ENCODE data around the gene APOA5.
A peak's percentile ranks its signal among the peaks of the same experiment; 100 is the strongest.

The APOA5 gene

DNA sequence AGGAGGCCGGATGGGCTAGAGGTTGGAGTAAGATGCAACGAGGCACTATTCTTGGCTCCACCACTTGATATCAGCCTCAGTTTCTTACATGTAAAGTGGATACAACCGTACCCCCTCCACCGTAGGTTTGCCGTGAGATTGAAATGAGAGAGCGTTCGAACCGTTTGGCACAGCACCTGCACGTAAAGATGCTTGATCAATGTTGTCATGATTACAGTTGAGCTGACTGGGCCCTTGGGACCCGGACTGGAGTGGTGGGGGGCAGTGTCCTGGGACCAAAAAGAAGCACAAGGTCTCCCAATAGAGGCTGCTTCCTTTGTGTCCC, 41.8 kb upstream of the APOA5 start:
- Histone ChIP-seq H3K36me3 (ENCODE audit: control insufficient read depth, insufficient read depth, low read length) (no peaks in the 10 kb centered on the region), H3K9ac (ENCODE audit: low read length) (no peak overlapping the region), H3K4me3 (ENCODE audit: low read length) (no peak overlapping the region), H3K27me3 (ENCODE audit: control insufficient read depth, insufficient read depth, low read length) (no peaks in the 10 kb centered on the region), H3K9me3 (ENCODE audit: control insufficient read depth, low read length) (no peaks in the 10 kb centered on the region), H3K4me1 (ENCODE audit: control insufficient read depth, insufficient read depth, low read length) (peaks cover 44% of the 10 kb centered on the region)

DNA sequence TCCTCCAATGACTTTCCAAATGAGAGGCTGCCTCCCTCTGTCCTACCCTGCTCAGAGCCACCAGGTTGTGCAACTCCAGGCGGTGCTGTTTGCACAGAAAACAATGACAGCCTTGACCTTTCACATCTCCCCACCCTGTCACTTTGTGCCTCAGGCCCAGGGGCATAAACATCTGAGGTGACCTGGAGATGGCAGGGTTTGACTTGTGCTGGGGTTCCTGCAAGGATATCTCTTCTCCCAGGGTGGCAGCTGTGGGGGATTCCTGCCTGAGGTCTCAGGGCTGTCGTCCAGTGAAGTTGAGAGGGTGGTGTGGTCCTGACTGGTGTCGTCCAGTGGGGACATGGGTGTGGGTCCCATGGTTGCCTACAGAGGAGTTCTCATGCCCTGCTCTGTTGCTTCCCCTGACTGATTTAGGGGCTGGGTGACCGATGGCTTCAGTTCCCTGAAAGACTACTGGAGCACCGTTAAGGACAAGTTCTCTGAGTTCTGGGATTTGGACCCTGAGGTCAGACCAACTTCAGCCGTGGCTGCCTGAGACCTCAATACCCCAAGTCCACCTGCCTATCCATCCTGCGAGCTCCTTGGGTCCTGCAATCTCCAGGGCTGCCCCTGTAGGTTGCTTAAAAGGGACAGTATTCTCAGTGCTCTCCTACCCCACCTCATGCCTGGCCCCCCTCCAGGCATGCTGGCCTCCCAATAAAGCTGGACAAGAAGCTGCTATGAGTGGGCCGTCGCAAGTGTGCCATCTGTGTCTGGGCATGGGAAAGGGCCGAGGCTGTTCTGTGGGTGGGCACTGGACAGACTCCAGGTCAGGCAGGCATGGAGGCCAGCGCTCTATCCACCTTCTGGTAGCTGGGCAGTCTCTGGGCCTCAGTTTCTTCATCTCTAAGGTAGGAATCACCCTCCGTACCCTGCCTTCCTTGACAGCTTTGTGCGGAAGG, 40.9 kb upstream of the APOA5 start:
- H3K27me3 ChIP-seq (ENCODE audit: control insufficient read depth, insufficient read depth, low read length): no peaks in the 10 kb centered on the region
- no peaks in the 10 kb centered on the region for H3K9me3 ChIP-seq (ENCODE audit: control insufficient read depth, low read length)
- no peak overlapping the region for H3K4me3 ChIP-seq (ENCODE audit: low read length)
- no peaks in the 10 kb centered on the region for H3K36me3 ChIP-seq (ENCODE audit: control insufficient read depth, insufficient read depth, low read length)
- H3K9ac ChIP-seq (ENCODE audit: low read length): peak overlapping the region; percentile 12
- H3K4me1 ChIP-seq (ENCODE audit: control insufficient read depth, insufficient read depth, low read length): peaks cover 44% of the 10 kb centered on the region

DNA sequence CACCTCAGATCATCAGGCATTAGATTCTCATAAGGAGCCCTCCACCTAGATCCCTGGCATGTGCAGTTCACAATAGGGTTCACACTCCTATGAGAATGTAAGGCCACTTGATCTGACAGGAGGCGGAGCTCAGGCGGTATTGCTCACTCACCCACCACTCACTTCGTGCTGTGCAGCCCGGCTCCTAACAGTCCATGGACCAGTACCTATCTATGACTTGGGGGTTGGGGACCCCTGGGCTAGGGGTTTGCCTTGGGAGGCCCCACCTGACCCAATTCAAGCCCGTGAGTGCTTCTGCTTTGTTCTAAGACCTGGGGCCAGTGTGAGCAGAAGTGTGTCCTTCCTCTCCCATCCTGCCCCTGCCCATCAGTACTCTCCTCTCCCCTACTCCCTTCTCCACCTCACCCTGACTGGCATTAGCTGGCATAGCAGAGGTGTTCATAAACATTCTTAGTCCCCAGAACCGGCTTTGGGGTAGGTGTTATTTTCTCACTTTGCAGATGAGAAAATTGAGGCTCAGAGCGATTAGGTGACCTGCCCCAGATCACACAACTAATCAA, 40.2 kb upstream of the APOA5 start:
- H3K36me3 ChIP-seq (ENCODE audit: control insufficient read depth, insufficient read depth, low read length): no peaks in the 10 kb centered on the region

DNA sequence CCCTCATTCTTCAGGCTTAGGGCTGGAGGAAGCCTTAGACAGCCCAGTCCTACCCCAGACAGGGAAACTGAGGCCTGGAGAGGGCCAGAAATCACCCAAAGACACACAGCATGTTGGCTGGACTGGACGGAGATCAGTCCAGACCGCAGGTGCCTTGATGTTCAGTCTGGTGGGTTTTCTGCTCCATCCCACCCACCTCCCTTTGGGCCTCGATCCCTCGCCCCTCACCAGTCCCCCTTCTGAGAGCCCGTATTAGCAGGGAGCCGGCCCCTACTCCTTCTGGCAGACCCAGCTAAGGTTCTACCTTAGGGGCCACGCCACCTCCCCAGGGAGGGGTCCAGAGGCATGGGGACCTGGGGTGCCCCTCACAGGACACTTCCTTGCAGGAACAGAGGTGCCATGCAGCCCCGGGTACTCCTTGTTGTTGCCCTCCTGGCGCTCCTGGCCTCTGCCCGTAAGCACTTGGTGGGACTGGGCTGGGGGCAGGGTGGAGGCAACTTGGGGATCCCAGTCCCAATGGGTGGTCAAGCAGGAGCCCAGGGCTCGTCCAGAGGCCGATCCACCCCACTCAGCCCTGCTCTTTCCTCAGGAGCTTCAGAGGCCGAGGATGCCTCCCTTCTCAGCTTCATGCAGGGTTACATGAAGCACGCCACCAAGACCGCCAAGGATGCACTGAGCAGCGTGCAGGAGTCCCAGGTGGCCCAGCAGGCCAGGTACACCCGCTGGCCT, 38.7 kb upstream of the APOA5 start:
- no peaks in the 10 kb centered on the region for H3K27me3 ChIP-seq (ENCODE audit: control insufficient read depth, insufficient read depth, low read length)
- peaks cover 31% of the 10 kb centered on the region for H3K4me1 ChIP-seq (ENCODE audit: control insufficient read depth, insufficient read depth, low read length)
- no peaks in the 10 kb centered on the region for H3K36me3 ChIP-seq (ENCODE audit: control insufficient read depth, insufficient read depth, low read length)
- H3K4me3 ChIP-seq (ENCODE audit: low read length): no peak overlapping the region
- H3K9me3 ChIP-seq (ENCODE audit: control insufficient read depth, low read length): no peaks in the 10 kb centered on the region
- no peak overlapping the region for H3K9ac ChIP-seq (ENCODE audit: low read length)

More for the DNA sequence above, 40.2 kb upstream of the APOA5 start:
- peak overlapping the region; percentile 12 for H3K9ac ChIP-seq (ENCODE audit: low read length)
- no peaks in the 10 kb centered on the region for H3K9me3 ChIP-seq (ENCODE audit: control insufficient read depth, low read length)
- peaks cover 44% of the 10 kb centered on the region for H3K4me1 ChIP-seq (ENCODE audit: control insufficient read depth, insufficient read depth, low read length)
- no peaks in the 10 kb centered on the region for H3K27me3 ChIP-seq (ENCODE audit: control insufficient read depth, insufficient read depth, low read length)
- no peak overlapping the region for H3K4me3 ChIP-seq (ENCODE audit: low read length)

DNA sequence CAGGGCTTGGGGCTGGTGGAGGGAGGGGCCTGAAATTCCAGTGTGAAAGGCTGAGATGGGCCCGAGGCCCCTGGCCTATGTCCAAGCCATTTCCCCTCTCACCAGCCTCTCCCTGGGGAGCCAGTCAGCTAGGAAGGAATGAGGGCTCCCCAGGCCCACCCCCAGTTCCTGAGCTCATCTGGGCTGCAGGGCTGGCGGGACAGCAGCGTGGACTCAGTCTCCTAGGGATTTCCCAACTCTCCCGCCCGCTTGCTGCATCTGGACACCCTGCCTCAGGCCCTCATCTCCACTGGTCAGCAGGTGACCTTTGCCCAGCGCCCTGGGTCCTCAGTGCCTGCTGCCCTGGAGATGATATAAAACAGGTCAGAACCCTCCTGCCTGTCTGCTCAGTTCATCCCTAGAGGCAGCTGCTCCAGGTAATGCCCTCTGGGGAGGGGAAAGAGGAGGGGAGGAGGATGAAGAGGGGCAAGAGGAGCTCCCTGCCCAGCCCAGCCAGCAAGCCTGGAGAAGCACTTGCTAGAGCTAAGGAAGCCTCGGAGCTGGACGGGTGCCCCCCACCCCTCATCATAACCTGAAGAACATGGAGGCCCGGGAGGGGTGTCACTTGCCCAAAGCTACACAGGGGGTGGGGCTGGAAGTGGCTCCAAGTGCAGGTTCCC, 38.0 kb upstream of the APOA5 start, which contains the start of gene APOC3:
APOC3 (plus strand) TSS at position 383 of the 659 bp plus-strand sequence. CDS start 676 bp downstream, outside the sequence.
- Histone ChIP-seq H3K9ac (ENCODE audit: low read length) (no peak within 1 kb of the TSS), H3K27me3 (ENCODE audit: control insufficient read depth, insufficient read depth, low read length) (no peaks in the 10 kb centered on the region), H3K4me3 (ENCODE audit: low read length) (no peak within 1 kb of the TSS), H3K4me1 (ENCODE audit: control insufficient read depth, insufficient read depth, low read length) (peaks cover 26% of the 10 kb centered on the region), H3K36me3 (ENCODE audit: control insufficient read depth, insufficient read depth, low read length) (no peaks in the 10 kb centered on the region), H3K9me3 (ENCODE audit: control insufficient read depth, low read length) (no peaks in the 10 kb centered on the region)

DNA sequence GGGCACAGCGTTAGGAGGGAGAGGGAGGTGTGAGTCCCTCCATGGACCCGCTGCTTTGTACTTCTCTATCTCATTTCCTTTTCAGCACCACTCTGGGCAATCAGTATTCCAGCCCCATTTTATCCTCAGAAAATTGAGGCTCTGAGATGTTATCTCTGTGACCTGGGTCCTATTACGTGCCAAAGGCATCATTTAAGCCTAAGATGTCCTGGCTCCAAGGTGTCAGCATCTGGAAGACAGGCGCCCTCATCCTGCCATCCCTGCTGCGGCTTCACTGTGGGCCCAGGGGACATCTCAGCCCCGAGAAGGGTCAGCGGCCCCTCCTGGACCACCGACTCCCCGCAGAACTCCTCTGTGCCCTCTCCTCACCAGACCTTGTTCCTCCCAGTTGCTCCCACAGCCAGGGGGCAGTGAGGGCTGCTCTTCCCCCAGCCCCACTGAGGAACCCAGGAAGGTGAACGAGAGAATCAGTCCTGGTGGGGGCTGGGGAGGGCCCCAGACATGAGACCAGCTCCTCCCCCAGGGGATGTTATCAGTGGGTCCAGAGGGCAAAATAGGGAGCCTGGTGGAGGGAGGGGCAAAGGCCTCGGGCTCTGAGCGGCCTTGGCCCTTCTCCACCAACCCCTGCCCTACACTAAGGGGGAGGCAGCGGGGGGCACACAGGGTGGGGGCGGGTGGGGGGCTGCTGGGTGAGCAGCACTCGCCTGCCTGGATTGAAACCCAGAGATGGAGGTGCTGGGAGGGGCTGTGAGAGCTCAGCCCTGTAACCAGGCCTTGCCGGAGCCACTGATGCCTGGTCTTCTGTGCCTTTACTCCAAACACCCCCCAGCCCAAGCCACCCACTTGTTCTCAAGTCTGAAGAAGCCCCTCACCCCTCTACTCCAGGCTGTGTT, 37.2 kb upstream of the APOA5 start:
- Histone ChIP-seq H3K4me3 (ENCODE audit: low read length) (no peak overlapping the region), H3K4me1 (ENCODE audit: control insufficient read depth, insufficient read depth, low read length) (peaks cover 26% of the 10 kb centered on the region), H3K9ac (ENCODE audit: low read length) (no peak overlapping the region)

DNA sequence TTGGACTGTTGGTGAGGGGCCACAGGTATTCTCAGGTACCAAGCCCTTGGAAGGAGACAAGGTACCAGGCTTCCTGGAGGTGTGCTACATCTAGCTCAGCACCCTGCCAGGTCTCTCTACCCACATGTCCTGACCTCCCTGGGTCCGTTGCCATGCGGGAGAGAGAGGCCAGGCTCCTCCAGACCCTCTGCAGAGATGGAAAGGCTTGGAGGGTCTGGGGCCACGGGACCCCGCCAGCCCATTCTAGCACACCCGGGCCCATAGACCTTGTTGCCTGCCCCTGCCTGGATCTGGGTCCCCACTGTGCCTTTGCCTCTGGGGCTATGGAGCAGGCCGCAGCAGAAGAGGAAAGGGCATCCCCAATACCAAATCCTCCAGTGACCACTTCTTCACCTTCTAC, 35.8 kb upstream of the APOA5 start:
- H3K4me3 ChIP-seq (ENCODE audit: low read length): no peak overlapping the region
- no peaks in the 10 kb centered on the region for H3K36me3 ChIP-seq (ENCODE audit: control insufficient read depth, insufficient read depth, low read length)
- no peak overlapping the region for H3K9ac ChIP-seq (ENCODE audit: low read length)
- peaks cover 20% of the 10 kb centered on the region for H3K4me1 ChIP-seq (ENCODE audit: control insufficient read depth, insufficient read depth, low read length)
- H3K27me3 ChIP-seq (ENCODE audit: control insufficient read depth, insufficient read depth, low read length): no peaks in the 10 kb centered on the region
- H3K9me3 ChIP-seq (ENCODE audit: control insufficient read depth, low read length): no peaks in the 10 kb centered on the region

More for the DNA sequence above, 37.2 kb upstream of the APOA5 start:
- H3K36me3 ChIP-seq (ENCODE audit: control insufficient read depth, insufficient read depth, low read length): no peaks in the 10 kb centered on the region
- no peaks in the 10 kb centered on the region for H3K27me3 ChIP-seq (ENCODE audit: control insufficient read depth, insufficient read depth, low read length)
- no peaks in the 10 kb centered on the region for H3K9me3 ChIP-seq (ENCODE audit: control insufficient read depth, low read length)

DNA sequence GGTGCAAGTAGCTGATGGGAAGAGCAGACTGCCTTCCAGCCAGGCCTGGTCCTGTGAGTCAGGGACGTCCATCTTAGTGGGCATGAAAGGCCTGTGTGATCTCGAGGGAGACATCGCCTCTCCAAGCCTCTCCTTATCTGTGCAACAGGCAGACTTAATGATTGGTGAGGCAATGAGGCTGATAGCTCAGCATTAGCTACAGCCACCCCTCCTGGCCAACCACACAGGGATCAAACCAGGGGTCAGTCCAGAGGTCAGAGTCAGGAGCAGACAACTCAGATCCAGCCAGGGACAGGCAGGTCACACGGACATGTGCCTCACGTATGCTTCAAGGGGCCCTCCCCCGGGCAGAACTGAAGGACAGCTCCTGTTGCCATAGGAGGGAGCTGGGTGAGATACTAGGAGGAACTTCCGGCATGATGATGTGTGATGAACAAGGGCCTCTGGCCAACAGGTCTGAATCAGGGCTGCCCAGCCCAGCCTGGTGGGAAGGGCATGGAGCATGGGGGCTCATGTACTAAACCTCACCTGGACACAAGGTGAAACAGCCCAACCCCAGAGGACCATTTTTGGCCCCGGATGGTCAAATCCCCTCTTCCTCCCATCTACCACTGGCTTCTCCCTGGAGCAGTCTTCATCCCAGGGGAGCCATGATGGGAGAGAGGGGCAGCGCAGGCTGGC, 35.2 kb upstream of the APOA5 start:
- no peaks in the 10 kb centered on the region for H3K27me3 ChIP-seq (ENCODE audit: control insufficient read depth, insufficient read depth, low read length)
- H3K9ac ChIP-seq (ENCODE audit: low read length): no peak overlapping the region
- no peaks in the 10 kb centered on the region for H3K9me3 ChIP-seq (ENCODE audit: control insufficient read depth, low read length)
- H3K4me3 ChIP-seq (ENCODE audit: low read length): no peak overlapping the region
- H3K4me1 ChIP-seq (ENCODE audit: control insufficient read depth, insufficient read depth, low read length): peaks cover 14% of the 10 kb centered on the region
- no peaks in the 10 kb centered on the region for H3K36me3 ChIP-seq (ENCODE audit: control insufficient read depth, insufficient read depth, low read length)

DNA sequence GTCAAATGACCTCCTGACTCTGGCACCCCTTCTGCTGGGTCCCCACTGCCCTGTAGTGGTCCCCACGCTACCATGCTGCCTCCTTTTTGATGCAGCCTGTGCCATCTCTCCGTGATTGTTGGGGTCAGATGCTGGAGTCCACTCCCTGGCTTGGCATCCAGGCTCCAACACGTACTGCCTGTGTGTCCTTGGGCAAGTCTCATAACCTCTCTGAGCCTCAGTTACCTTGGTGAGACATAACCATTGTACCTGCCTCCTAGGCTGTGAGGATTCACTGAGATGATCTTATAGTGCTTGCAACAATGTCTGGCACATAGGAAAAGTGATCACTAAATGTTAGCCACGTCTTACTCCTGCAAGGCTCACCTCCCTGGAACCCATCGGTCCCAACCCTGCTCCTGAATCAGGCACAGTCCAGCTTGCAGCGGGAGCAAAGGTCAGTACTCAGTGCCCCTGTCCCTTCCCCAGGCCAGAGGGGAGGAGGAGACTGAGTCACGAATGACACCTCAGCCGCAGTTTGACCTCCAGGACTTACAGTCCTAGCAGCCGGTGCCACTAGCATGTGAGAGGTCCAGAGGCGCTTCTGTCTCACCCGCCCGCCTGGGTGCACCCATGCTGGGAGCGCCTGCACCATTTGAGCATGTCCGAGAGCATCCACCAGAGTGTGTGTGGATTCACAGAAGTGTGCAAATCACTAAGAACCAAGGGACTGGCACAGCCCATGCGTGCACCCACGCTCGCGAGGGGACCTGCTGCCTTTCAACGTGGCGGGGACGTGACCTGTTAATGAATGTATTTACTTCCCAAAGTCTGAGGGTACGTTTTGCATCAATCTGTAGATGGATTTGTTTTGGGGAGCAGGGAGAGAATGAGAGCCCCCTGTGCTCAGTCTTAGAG, 34.4 kb upstream of the APOA5 start:
- Histone ChIP-seq H3K9ac (ENCODE audit: low read length) (no peak overlapping the region), H3K27me3 (ENCODE audit: control insufficient read depth, insufficient read depth, low read length) (no peaks in the 10 kb centered on the region), H3K4me1 (ENCODE audit: control insufficient read depth, insufficient read depth, low read length) (peaks cover 8% of the 10 kb centered on the region), H3K9me3 (ENCODE audit: control insufficient read depth, low read length) (no peaks in the 10 kb centered on the region), H3K4me3 (ENCODE audit: low read length) (no peak overlapping the region), H3K36me3 (ENCODE audit: control insufficient read depth, insufficient read depth, low read length) (no peaks in the 10 kb centered on the region)

DNA sequence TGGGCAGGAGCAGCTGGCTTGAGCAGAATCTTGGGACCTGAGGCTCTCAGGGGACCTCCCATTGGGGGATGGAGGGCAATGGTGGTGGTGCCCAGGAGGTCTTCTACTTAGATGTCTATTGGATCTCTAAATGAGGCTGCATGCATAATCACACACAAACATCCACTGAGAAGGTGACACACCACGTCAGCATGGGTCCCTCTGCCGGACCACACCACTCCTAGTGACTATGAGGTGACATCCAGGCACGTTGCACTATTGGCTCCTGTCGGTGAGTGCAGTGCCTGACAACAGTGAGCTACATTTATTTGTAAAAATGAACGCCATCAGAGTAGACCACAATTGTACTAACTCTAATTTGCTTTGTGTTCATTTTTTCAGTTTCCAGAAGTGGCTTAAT, 33.8 kb upstream of the APOA5 start:
- H3K9ac ChIP-seq (ENCODE audit: low read length): no peak overlapping the region
- H3K4me1 ChIP-seq (ENCODE audit: control insufficient read depth, insufficient read depth, low read length): peaks cover 8% of the 10 kb centered on the region
- no peaks in the 10 kb centered on the region for H3K9me3 ChIP-seq (ENCODE audit: control insufficient read depth, low read length)
- no peaks in the 10 kb centered on the region for H3K36me3 ChIP-seq (ENCODE audit: control insufficient read depth, insufficient read depth, low read length)
- no peak overlapping the region for H3K4me3 ChIP-seq (ENCODE audit: low read length)
- no peaks in the 10 kb centered on the region for H3K27me3 ChIP-seq (ENCODE audit: control insufficient read depth, insufficient read depth, low read length)
